NOMO-1 (cell line): Measurements from ENCODE around the gene USP28.
"Not testable (repeated sequence)": the region's sequence is repeated elsewhere in the genome, so short reads cannot be mapped to it uniquely, and the experiment has no call there.

ENCODE experiments used
- DNase-seq, 2 experiments: peaks; one replicate each; lab custom pipeline; 2025; ENCODE audit not compliant: unreplicated experiment in 2 of 2; lab: John Stamatoyannopoulos, UW

The USP28 gene, protein sequence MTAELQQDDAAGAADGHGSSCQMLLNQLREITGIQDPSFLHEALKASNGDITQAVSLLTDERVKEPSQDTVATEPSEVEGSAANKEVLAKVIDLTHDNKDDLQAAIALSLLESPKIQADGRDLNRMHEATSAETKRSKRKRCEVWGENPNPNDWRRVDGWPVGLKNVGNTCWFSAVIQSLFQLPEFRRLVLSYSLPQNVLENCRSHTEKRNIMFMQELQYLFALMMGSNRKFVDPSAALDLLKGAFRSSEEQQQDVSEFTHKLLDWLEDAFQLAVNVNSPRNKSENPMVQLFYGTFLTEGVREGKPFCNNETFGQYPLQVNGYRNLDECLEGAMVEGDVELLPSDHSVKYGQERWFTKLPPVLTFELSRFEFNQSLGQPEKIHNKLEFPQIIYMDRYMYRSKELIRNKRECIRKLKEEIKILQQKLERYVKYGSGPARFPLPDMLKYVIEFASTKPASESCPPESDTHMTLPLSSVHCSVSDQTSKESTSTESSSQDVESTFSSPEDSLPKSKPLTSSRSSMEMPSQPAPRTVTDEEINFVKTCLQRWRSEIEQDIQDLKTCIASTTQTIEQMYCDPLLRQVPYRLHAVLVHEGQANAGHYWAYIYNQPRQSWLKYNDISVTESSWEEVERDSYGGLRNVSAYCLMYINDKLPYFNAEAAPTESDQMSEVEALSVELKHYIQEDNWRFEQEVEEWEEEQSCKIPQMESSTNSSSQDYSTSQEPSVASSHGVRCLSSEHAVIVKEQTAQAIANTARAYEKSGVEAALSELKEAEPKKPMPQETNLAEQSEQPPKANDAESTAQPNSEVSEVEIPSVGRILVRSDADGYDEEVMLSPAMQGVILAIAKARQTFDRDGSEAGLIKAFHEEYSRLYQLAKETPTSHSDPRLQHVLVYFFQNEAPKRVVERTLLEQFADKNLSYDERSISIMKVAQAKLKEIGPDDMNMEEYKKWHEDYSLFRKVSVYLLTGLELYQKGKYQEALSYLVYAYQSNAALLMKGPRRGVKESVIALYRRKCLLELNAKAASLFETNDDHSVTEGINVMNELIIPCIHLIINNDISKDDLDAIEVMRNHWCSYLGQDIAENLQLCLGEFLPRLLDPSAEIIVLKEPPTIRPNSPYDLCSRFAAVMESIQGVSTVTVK

DNA sequence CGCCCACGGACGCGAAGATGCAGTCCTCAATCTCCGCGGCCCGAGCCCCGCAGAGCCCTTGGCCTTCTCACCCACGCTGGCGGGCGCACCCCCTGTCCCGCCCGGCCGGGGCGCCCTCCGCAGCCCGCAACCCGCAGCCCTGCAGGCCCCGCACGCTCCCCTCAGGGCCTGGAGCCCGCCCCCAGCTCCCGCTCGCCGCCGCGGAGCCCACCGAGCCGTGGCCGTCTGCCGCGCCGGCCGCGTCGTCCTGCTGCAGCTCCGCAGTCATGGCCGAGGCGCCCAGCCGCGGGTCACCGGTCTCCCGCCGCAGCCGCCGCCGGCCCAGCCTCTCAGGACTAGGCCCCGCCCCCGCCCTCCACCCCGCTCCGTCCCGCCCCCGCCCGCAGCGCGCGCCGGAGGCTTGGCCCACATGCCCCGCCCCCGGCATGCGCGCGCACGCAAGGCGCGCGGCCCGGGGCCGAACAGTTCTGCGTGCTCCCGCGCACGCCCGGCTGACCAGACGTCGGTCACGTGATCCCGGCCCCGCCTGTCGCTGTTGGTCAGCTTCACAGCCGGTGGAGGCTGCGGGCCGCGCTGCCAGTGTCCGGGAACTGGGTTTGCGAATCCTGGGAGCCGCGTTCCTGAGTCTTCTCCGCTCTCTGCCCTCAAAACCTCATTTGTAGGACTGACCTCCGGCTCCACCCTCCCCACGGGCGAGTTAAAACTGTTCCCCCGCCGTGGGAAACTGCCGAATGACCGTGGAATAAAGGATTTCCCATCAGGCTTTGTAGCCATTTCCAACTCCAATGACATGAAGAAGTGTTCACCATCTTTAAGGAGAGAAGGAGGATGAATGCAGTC, at the start of gene USP28:
Gene USP28 (minus strand): TSS at position 339 of the 840 bp plus-strand sequence. CDS start 71 bp downstream, at position 268.
- peak; percentile 85 to 87 for DNase-seq

- no peak for DNase-seq
Measured at GRCh38 chr11:113923572-113923971, 48.2 kb upstream of the USP28 start.

- not testable (repeated sequence) for DNase-seq
Measured at GRCh38 chr11:113911491-113911890, 36.1 kb upstream of the USP28 start.

- DNase-seq, result no peak
Measured at GRCh38 chr11:113908098-113908497, 32.7 kb upstream of the USP28 start.

GRCh38 chr11:113907681-113908080, 32.3 kb upstream of the USP28 start:
- no peak for DNase-seq

DNA sequence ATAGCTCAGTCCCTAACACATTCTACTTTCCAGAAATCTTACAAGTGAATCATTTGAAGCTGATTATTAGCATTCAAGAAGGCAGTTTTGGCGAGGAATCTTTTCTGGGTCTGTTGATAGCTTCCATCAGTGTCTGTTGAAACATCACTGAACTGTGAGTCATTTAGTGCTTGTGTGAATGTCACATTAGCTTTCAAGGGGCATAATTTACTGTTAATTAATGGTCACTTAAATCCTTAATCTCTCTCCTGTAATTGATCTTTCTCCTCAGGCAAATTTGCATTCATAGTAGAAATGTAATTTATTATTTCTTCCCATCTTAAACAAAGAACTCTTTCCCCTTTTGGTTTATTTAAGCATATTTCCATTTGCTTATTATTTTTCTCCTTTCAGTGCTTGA, 31.8 kb upstream of the USP28 start:
- DNase-seq, result no peak

- DNase-seq, result no peak
Measured at GRCh38 chr11:113906516-113906915, 31.1 kb upstream of the USP28 start.

GRCh38 chr11:113906038-113906437, 30.7 kb upstream of the USP28 start:
- DNase-seq, result no peak

DNA sequence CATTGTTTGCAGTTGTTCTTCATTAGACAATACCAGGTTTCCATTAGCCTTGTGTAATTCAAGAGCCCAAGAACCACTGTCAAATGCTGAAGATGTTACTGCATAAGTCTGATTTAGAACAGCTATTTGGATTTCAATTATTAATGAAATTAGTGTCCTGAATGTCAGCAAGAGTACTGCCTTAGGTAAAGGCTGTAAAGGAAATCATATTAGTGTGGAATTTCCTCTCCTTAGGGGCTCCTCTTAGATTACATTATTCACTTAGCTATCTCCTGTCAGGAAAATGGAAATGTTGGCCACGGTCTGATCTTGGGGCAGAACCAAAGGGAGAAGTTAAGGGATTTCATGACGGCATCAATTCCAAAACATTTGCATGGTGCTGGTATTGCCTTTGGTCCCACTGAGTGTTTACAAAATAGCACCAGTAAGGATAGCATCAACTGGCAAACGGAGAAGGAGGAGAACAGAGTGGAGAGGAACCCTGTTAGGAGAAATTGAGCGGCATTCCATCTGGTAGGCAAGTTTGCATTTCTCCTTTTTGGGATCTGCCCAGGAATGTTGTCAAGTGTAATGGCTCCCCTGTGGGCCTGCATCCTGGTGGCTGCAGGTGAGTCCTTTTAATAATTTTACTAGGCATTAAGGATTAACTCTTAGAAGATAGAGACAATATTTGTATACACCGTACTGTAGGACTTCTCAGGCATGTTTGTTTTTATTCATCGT, 29.2 kb upstream of the USP28 start, which contains the start of gene HTR3B:
Gene HTR3B (plus strand): TSS at position 418 of the 723 bp plus-strand sequence. CDS start 138 bp downstream, at position 556.
- no peak for DNase-seq

DNA sequence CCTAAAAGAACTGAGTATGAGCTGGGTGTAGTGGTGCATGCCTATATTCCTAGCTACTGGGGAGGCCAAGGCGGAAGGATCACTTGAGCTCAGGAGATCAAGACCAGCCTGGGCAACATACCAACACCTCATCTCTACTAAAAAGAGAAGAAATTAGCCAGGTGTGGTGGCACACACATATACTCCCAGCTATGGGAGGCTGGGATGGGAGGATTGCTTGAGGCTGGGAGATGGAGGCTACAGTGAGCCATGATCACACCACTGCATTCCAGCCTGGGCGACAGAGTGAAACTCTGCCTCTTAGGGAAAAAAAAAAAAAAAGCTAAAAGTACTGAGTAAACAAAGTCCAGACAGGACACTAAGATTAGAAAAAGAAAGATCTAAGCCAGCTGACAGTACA, 25.8 kb upstream of the USP28 start:
- DNase-seq, result no peak

GRCh38 chr11:113896156-113896879, 20.9 kb upstream of the USP28 start:
- peak in 1 of 2 experiments; percentile 34 for DNase-seq

- DNase-seq, result no peak
Measured at GRCh38 chr11:113895367-113896155, 20.2 kb upstream of the USP28 start.

- DNase-seq, result no peak
Measured at GRCh38 chr11:113894421-113894996, 19.1 kb upstream of the USP28 start.

- no peak for DNase-seq
Measured at GRCh38 chr11:113888848-113889247, 13.5 kb upstream of the USP28 start.

DNA sequence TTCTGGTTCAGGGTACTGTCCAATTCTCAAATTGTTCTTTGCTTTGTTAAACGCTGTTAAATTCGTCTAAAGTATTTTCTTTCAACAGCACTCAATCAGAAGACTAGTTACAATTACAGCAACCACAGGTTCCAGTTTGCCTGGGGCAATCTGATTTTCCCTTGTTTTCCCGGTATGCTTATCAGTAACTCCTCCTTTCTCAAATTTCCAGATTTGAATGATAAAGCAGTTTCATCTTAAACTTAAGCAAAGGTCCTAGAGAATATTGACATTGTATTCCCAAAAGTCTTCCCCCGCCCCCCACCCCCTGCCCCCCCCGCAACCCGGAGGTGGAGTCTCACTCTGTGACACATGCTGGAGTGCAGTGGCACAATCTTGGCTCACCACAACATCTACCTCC, 10.5 kb upstream of the USP28 start:
- DNase-seq, result no peak

DNA sequence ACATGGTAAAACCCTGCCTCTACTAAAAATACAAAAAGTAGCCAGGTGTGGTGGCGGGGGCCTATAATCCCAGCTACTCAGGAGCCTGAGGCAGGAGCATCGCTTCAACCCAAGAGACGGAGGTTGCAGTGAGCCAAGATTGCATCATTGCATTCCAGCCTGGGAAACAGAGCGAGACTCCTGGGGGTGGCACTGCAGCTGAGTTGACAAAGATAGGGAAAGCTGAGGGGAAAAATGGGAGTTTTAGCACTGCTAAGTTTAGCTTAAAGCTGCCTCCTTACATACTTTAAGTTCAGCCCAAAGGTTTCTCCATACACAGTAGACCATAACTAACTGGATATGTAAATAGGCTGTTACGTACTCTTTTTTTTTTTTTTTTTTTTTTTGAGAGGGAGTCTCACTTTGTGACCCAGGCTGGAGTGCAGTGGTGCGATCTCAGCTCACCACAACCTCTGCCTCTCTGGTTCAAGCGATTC, 9.0 kb upstream of the USP28 start:
- DNase-seq, result no peak

DNA sequence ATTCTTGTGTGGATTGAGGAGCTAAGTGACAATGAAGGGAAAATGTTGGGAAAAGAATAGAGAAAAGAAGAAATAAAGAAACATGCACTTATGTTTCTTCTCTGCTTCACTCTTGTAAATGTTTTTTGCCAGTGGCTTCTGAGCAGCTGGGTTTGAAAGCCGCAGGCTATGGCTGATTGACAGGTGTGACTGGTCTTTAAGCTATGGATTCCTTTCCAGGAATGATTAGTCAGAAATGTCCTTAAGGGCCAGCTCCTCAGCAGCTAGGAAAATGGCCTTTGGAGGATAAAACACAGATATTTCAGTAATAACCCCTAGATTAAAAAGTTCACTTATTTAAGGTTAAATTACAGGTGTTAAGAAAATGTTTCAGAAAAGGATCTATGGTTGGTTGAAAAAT, 6.5 kb upstream of the USP28 start:
- DNase-seq, result no peak

DNA sequence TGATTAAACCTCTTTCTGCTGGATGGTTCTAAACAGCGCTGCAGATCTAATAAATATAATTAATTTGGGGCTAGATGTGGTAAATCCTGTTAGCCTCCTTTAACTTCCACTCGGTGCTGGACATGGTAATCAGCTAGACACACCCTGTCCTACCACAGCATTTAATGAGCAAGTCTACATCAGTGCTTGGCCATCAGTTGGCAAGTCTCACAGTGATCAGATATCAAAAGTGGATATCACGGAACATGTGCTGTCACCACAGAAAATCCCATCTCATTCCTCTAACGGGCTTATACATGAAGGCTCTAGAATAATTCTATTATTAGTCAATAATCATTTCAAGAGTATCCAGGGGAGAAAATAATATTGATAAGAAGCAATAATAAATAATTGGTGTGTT, 5.6 kb upstream of the USP28 start:
- no peak for DNase-seq
